C4-2B (cell line): ENCODE results near the gene SNTG2.

Experiments used
- H3K27ac ChIP-seq: fragments of 450-650 bp; 2 replicates; pipeline ENCODE4 v1.5.1; 2017
- ZFX ChIP-seq: fragments of 450-650 bp; IDR thresholded peaks from 2 replicates; pipeline ENCODE4 v1.6.1; 2017
- TF ChIP-seq, protein P1 (sequence below): fragments of 450-650 bp; conservative IDR thresholded peaks from 2 replicates; pipeline ENCODE4 v1.5.1; 2017; ENCODE audit warnings: mild to moderate bottlenecking

The SNTG2 gene

GRCh38 chr2:1339388-1340140, 388.9 kb downstream of the SNTG2 start:
- TF ChIP-seq, protein P1, sequence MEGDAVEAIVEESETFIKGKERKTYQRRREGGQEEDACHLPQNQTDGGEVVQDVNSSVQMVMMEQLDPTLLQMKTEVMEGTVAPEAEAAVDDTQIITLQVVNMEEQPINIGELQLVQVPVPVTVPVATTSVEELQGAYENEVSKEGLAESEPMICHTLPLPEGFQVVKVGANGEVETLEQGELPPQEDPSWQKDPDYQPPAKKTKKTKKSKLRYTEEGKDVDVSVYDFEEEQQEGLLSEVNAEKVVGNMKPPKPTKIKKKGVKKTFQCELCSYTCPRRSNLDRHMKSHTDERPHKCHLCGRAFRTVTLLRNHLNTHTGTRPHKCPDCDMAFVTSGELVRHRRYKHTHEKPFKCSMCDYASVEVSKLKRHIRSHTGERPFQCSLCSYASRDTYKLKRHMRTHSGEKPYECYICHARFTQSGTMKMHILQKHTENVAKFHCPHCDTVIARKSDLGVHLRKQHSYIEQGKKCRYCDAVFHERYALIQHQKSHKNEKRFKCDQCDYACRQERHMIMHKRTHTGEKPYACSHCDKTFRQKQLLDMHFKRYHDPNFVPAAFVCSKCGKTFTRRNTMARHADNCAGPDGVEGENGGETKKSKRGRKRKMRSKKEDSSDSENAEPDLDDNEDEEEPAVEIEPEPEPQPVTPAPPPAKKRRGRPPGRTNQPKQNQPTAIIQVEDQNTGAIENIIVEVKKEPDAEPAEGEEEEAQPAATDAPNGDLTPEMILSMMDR, result no peak
- no peak for TF ChIP-seq ZFX
- no peak overlapping the region for H3K27ac ChIP-seq

- H3K27ac ChIP-seq, result no peak overlapping the region
- TF ChIP-seq, protein P1, result no peak
- no peak for TF ChIP-seq ZFX
These were observed 389.5 kb downstream of the SNTG2 start for GRCh38 chr2:1340141-1340512.

DNA sequence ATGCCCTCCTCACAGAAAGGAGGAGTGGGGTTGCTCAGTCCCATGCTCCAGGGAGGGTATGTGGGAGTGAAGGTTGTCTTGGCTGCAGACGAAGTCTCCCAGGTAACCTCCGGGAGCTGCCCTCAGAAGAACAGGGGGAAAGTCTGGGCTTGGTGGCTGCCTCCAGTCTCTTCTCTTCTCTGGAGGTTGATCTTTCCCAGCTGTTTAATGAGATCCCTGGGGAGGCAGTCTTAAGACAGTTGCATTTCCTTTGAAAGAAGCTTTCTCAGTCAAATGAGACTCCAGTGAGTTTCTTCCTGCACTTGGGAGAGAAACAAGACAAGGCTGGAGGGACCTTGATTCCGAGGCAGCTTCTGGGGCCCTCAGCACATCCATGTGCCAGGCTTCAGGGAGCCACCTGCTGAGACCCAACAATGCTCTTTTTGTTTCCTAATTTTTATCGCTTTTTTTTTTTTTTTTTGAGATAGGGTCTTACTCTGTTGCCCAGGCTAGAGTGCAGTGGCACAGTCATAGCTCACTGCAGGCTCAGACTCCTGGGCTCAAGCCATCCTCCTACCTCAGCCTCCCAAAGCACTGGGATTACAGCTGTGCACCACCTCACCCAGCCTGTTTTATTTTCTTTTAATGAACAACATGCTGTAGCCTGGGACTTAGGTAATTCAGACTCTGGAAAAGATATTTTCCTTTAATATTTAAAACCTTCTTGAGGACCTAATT, 390.9 kb downstream of the SNTG2 start:
- TF ChIP-seq, protein P1, result no peak
- TF ChIP-seq ZFX, result no peak
- no peak overlapping the region for H3K27ac ChIP-seq

GRCh38 chr2:1348789-1349188, 398.1 kb downstream of the SNTG2 start:
- TF ChIP-seq, protein P1, result no peak
- TF ChIP-seq ZFX, result no peak

GRCh38 chr2:1350111-1350510, 399.5 kb downstream of the SNTG2 start:
- TF ChIP-seq ZFX, result no peak
- H3K27ac ChIP-seq, result no peak overlapping the region

More at GRCh38 chr2:1348789-1349188, 398.1 kb downstream of the SNTG2 start:
- H3K27ac ChIP-seq, result no peak overlapping the region

DNA sequence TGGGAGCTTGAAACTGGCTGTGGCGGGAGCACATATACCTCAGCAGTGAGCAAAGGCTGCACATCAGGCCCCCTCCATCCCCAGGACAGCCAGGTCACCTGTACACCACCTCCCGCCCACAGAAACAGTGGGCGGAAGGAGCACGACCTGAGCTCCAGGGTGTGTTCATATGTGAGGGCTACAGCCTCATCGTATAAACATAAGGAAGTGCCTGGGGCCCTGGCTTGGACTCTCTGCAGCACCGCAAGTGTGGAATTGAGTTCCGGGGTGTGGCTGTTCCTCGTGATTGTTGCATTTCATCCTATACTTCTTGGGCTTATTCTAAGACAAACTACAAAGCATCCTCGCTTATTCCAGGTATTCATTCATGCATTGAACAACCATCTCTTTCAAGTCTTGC, 402.5 kb downstream of the SNTG2 start:
- no peak overlapping the region for H3K27ac ChIP-seq
- TF ChIP-seq, protein P1, result no peak
- no peak for TF ChIP-seq ZFX

DNA sequence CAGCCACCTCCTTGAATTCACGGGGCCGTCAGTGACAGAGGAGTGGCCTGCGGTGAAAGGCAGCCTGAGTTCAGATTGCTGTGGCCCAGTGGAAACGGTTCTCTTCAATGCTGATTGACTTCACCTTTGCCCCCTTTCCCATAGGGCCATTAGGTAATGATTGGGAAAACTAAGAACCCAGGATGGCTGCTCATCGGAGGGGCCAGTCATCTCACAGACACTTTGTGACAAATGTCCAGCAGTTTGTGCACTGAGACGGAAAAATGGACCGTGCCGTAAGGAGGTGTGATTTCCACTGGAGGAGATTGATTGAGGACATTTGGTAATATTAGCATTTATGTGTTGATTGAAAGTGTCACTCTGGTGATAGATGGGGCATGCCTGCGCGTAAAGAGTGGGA, 402.9 kb downstream of the SNTG2 start:
- TF ChIP-seq ZFX, result no peak
- TF ChIP-seq, protein P1, result no peak
- H3K27ac ChIP-seq, result no peak overlapping the region
